GM19193 (cell line): ENCODE results near the gene APC2.

Experiments
- POLR2A ChIP-seq: IDR thresholded peaks from 4 replicates; pipeline ENCODE4 v1.6.1; 2011; ENCODE audit not compliant: insufficient read depth, insufficient read length; ENCODE audit errors: extremely low read depth

The APC2 gene

GRCh38 chr19:1461862-1462261 lies 11.9 kb downstream of the APC2 start:
- no peak for TF ChIP-seq POLR2A

GRCh38 chr19:1465191-1466016 lies 15.5 kb downstream of the APC2 start:
- no peak for TF ChIP-seq POLR2A

- no peak for TF ChIP-seq POLR2A
These were observed 16.1 kb downstream of the APC2 start for GRCh38 chr19:1466018-1466460.

- TF ChIP-seq POLR2A = no peak
These were observed 16.7 kb downstream of the APC2 start for GRCh38 chr19:1466461-1467214.

GRCh38 chr19:1467215-1467489 lies 17.2 kb downstream of the APC2 start:
- TF ChIP-seq POLR2A = no peak

DNA sequence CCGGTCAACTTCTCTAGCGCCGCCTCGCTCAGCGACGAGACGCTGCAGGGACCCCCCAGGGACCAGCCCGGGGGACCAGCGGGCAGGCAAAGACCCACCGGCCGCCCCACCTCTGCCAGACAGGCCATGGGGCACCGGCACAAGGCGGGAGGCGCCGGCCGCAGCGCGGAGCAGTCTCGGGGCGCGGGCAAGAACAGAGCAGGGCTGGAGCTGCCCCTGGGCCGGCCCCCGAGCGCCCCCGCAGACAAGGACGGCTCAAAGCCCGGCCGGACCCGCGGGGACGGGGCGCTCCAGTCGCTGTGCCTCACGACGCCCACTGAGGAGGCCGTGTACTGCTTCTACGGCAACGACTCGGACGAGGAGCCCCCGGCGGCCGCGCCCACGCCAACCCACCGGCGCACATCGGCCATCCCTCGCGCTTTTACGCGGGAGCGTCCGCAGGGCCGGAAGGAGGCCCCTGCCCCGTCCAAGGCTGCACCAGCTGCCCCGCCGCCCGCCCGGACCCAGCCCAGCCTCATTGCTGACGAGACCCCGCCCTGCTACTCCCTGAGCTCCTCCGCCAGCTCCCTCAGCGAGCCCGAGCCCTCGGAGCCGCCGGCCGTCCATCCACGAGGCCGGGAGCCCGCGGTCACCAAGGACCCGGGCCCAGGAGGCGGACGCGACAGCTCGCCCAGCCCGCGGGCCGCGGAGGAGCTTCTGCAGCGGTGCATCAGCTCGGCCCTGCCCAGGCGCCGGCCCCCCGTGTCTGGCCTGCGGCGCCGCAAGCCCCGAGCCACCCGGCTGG lies 17.8 kb downstream of the APC2 start:
- no peak for TF ChIP-seq POLR2A

- TF ChIP-seq POLR2A = no peak
These were observed 18.4 kb downstream of the APC2 start for GRCh38 chr19:1468274-1468820.

DNA sequence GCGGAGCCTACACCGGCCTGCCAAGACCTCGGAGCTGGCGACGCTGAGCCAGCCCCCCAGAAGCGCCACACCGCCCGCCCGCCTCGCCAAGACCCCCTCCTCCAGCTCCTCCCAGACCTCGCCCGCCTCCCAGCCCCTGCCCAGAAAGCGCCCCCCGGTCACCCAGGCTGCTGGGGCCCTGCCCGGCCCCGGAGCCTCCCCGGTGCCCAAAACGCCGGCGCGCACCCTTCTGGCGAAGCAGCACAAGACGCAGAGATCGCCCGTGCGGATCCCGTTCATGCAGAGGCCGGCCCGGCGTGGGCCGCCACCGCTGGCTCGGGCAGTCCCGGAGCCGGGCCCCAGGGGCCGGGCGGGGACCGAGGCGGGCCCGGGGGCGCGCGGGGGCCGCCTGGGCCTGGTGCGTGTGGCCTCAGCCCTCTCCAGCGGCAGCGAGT lies 18.9 kb downstream of the APC2 start:
- no peak for TF ChIP-seq POLR2A

GRCh38 chr19:1469255-1470054 lies 19.5 kb downstream of the APC2 start:
- TF ChIP-seq POLR2A = no peak

GRCh38 chr19:1470055-1470304 lies 20.1 kb downstream of the APC2 start:
- TF ChIP-seq POLR2A = no peak

- no peak for TF ChIP-seq POLR2A
These were observed 20.5 kb downstream of the APC2 start for GRCh38 chr19:1470305-1471009.

DNA sequence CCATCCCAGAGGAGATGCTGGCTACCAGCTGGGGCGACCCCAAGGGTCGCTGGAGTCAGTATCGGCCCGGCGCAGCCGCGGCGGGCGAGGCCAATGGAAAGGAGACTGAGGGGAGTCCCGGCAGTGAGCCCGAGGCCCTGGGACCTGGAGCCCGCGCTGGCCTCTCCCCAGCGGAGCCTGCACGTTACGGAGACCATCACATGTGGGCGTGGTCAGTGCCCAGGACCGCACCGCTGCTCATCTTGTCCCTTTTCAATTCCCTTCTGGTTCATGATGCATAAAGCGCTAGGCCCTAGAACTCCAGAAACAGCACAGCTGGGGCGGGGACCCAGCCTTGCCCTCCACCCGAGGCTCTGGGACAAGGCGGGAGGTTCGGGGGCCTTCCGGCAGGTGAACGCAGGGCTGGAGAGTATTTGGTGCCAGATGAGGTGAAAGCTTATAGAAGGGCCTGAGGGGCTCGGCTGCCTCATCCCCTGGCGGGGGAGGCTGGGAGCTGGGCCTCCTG lies 21.1 kb downstream of the APC2 start:
- no peak for TF ChIP-seq POLR2A

DNA sequence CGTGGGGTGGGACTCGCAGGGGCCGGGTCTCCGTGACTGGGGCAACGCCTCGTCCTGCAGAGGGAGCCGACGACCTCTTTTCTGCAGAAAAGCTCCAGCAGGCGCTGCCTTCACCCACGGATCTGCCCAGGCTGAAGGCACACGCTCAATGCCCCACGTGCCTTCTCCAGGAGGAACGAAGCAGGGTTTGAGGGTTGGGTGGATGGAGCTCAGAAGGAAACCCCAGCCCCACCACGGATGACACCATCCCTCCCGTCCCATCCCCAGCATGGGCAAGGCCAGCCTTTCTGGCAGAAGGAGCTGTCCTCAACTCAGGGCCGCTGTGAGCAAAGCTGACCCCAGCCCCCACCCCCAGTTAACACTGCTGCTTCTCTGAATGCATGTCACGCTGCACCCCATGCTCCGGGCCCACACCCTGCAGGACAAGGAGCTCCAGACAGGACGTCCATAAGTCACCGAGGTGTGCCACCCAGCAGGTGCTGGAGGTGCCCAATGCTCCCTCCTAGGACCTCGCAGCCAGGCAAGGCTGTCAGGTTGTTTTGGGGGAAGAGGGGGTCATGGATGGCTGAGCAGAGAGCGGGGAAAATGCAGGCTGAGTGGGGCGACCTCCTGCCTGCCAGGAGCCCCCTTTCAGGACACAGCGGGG lies 21.7 kb downstream of the APC2 start:
- TF ChIP-seq POLR2A = no peak

DNA sequence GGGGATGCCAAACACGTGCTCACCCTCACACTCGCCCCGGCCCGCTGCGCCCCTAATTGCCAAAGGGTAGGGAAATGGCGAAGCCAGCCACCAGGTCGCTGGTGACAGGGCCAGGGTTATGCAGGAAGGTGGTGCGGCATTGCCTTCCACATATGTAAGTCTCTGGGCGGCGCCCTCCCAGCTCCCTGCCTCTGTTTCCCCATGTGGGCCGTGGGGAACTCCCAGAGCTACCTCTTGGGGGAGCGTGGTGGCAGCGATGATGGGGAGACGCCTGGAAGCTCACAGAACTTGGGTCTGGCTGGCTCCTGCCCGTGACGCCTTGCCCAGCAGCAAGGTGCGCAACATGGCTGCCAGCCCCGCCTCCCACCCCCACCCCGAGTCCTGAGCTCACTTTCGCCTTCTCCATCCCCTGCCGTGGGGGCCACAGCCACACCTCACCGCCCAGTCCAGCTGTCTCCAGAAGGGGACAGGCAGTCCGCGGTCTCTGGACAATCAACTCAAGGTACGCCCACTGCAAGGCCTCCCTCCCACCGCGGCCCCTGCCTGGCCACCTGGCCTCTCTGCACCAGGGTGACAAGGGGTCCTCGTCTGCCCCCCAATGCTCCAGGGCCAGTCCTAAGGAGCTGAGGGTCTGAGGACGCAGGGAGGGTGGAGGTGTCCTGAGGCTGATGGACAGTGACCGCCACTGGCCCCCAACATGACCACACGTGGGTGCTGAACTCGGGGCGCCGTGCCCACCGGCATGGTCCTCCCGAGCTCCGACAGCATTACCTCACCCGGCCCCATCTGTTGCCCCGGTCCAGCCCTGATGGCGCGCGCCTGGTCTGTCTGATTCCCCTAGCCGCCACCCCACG lies 22.5 kb downstream of the APC2 start:
- no peak for TF ChIP-seq POLR2A
